Left ventricle myocardium superior (tissue), 1 donor: ENCODE measurements around the gene NLRP12. TPM values are rescaled to one million over a fixed set of nuclear protein-coding genes. Genes with fewer than 3 reads are reported as not detected.
A peak's percentile ranks its signal among the peaks of the same experiment; 100 is the strongest.
"Not testable (repeated sequence)": the region's sequence is repeated elsewhere in the genome, so short reads cannot be mapped to it uniquely, and the experiment has no call there.

ENCODE experiments used
- ATAC-seq: fragments of 200-7000 bp; cut with Tn5 transposase; one replicate; pipeline ENCODE4 v1.9.1; 2020; ENCODE audit warnings: mild to moderate bottlenecking, moderate library complexity
- DNase-seq: peaks from one replicate; pipeline ENCODE4 v3.0.0-alpha.2; 2020
- intact Hi-C: fragments of 100-400 bp; cut with micrococcal nuclease; formaldehyde crosslinking; loops from one replicate; pipeline ENCODE4 v1.11.0; 2022
- total RNA-seq: library from RNA; stranded (reverse); fragmentation: NEBNext Ultra II Directional; extraction: Animal tissue kit (Norgen Biotek cat#: 25700); gene quantifications from one replicate; pipeline ENCODE4 v1.2.1, GENCODE V29; 2021
- donor health status: DM: no; HTN: yes; CAD: no; lungs with severe emphysema.

NLRP12 gene
- total RNA-seq, 1 donor from 2014 or later: 0.22 TPM

DNA sequence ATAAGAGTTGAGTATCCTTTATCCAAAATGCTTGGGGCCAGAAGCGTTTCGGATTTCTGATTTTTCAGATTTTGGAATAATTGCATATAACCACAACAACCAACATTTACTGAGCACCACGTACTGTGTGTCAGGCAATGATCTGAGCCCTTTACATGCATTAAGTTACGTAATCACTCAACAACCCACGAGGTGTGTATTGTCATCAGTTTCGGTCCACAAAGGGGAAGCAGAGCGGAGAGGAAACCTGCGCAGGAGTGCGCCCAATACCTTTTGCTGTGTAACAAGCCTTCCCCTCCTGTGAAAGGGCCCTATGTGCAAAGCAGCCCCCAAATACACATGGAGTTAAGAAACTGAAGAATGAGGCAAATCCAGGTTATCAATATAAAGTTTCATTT, 20.7 kb upstream of the NLRP12 start:
- no peak for ATAC-seq
- no peak for DNase-seq
- intact Hi-C loops: loop anchor here (10.0 kb wide), 1 partner anchor 180 kb away; no protein-coding TSS in a partner anchor

DNA sequence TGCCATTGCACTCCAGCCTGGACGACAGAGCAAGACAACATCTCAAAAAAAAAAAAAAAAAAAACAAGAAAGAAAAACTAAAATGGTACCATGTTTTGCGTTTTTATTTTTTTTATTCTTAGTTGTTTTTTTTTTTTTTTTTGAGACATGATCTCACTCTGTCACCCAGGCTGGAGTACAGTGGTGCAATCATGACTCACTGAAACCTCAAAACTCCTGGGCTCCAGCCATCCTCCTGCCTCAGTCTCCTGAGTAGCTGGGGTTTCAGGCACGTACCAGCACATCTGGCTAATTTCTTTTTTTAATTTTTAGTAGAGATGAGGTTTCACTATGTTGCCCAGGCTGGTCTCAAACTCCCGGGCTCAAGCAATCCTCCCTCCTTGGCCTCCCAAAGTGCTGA, 16.8 kb upstream of the NLRP12 start:
- DNase-seq, ATAC-seq: not testable (repeated sequence)
- intact Hi-C loops: loop anchor here (10.0 kb wide), 1 partner anchor 184 kb away; no protein-coding TSS in a partner anchor

DNA sequence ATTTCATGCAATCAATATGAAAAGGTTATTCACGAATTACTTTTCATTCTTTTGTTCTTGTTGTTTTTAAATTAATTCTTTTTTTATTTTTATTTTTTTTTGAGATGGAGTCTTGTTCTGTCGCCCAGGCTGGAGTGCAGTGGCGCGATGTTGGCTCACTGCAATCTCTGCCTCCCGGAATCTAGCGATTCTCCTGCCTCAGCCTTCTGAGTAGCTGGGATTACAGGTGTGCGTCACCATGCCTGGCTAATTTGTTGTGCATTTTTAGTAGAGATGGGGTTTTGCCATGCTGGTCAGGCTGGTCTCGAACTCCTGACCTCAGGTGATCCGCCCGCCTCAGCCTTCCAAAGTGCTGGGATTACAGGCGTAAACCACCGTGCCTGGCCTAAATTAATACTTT, 16.1 kb upstream of the NLRP12 start:
- not testable (repeated sequence) for DNase-seq, ATAC-seq
- intact Hi-C loops: loop anchor here (10.0 kb wide), 1 partner anchor 185 kb away; no protein-coding TSS in a partner anchor

DNA sequence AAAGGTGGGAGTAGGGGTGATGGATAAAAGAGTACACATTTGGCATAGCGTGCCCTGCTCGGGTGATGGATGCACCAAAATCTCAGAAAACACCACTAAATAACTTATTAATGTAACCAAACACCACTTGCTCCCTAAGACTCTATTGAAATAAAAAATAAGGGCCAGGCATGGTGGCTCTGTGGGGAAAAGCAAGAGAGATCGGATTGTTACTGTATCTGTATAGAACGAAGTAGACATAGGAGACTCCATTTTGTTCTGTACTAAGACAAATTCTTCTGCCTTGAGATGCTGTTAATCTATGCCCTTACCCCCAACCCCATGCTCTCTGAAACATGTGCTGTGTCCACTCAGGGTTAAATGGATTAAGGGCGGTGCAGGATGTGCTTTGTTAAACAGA, 14.3 kb upstream of the NLRP12 start:
- intact Hi-C loops, ATAC-seq, DNase-seq: not testable (repeated sequence)

DNA sequence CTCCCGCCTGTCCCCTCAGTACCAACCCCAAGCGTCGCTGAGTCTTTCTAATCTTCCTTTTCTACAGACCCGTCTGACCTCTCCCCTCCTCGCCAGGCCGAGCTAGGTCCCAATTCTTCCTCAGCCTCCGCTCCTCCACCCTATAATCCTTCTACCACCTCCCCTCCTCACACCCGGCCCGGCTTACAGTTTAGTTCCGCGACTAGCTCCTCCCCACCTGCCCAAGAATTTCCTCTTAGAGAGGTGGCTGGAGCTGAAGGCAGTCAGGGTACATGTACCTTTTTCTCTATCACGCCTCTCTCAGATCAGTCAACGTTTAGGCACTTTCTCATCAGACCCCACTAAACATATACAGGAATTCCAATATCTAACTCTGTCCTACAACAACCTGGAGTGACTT, 8.7 kb upstream of the NLRP12 start:
- intact Hi-C loops, DNase-seq, ATAC-seq: not testable (repeated sequence)

DNA sequence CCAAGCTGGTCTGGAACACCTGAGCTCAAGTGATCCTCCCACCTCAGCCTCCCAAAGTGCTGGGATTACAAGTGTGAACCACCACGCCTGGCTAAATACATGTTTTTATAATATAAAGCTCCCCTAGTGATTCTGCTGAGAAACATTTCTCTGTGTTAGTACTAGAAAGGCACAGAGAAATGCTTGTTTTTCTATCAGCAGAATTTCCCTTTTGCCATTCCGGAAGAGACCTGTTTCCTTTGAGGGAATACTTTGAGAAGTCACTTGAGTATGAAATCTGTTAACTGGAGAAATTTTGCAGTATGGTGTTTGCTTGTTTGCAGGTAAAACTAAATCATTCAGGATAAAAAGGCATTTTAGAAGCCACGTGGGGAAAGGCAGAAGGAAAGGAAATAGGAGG, 4.4 kb upstream of the NLRP12 start:
- DNase-seq (no peak), ATAC-seq (no peak)
- intact Hi-C loops: no loop called here

DNA sequence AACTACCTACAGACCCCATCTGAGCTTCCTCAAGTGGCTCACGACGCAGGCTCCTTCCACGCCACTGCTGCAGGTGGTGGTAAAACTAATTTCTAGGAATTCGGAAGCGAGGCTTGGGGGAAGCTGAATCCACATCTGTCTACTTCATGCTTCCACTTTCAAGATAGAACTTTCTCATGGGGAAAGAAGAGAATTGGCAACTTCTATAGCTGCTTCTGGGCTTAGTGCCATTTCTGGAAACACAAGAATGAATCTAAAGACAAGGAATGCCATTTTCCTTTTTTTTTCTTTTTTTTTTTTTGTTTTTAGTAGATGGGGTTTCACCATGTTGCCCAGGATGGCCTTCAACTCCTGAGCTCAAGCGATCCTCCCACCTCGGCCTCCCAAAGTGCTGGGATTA, 2.8 kb upstream of the NLRP12 start:
- intact Hi-C loops: no loop called here
- DNase-seq: no peak
- ATAC-seq: no peak

DNA sequence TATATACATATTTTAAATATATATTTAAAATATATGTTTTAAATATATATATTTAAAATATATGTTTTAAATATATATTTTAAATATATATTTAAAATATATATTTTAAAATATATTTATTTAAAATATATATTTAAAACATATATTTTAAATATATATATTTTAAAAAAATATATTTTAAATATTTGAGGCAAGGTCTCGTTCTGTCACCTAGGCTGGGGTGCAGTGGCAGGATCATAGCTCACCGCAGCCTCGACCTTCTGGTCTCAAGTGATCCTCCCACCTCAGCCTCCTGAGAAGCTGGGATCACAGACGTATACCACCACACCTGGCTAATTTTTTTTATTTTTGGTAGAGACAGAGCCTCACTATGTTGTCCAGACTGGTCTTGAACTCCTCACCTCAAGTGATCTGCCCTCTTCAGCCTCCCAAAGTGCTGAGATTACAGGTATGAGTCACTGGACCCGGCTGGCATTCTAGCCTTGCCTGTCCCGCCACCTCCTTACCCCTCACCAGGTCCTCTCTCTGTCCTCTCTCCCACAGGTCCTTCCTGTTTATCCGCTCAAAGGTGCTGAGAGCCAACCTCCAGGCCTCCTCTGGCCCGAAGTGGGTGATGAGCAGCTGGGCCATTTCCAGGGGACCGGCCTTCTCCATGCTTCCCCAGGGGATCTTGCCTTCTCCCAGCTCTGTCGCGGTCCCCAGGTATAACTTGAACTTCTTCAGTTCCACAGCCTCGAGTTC, 564 bp downstream of the NLRP12 start:
- DNase-seq (no peak), ATAC-seq (no peak)
- intact Hi-C loops: no loop called here

DNA sequence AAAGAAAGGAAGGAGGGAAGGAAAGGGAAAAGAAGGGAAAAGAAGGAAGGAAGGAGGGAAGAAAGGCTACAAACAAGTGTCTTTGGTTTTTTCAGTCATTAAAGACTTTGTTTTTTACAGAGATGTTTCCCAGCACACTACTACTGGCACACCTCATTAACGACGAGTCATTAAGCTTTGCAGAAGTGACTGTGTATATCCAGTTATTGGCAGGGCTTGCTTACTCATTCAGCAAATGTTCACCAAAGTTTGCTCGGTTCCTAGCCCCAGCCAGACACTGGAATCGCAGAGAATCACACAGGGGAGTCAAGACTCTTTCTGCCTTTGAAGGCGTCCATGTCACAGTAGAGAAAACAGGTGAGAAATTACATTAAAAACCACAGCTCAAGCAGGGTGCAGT, 4.3 kb downstream of the NLRP12 start:
- no peak for DNase-seq
- ATAC-seq: no peak
- intact Hi-C loops: no loop called here

DNA sequence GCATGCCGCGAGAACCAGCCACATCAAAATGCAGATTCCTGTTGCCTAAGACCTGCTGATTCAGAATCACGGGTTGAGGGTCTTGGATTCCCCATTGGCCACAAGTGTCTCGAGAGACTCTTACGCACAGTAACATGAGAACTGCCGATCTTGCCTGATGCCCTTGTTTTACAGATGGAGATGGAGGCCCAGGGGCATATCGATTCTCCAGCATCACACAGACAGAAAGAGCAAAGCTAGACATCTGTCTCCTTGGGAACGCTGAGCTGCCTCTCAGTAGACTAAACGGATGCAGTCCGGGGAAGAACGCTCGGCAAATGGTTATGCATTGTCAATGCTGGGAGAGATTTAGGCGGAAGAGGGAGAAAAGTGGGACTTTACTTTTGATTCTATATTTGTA, 5.4 kb downstream of the NLRP12 start:
- intact Hi-C loops: no loop called here
- DNase-seq (no peak), ATAC-seq (no peak)

DNA sequence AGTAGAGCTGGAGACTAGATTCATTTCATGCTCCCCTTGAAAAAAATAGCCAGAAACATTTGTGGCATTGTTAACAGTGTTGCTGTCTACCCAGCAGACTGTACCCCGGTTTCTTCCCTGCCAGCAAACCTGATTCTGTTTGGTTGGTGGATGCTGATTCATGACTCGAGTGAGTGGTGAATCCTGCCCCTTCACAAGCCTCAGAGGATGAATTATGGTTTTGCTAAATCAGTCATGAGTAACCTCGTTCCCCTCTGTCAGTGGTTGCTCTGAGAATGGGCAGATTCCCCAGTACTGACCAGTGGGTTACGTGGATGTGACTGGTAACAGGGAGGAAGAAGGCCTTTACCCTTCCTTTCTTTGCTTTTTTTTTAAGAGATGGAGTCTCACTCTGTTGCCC, 10.1 kb downstream of the NLRP12 start:
- ATAC-seq: no peak
- intact Hi-C loops: no loop called here
- no peak for DNase-seq

DNA sequence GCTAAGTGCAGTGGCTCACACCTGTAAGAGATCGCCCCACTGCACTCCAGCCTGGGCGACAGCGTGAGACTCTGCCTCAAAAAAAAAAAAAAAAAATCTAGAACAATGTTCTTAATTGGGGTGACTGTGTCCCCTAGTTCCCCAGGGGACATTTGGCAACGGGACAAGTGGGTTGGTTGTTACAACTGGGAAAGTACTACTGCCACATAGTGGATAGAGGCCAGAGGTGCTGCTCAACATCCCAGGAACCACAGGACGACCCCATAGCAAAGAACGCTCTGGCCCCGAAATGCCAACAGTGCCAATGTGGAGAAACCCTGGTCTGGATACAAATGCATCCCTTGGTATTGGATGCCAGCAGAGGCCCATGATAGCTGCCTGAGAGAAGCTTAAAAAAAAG, 11.8 kb downstream of the NLRP12 start:
- DNase-seq (no peak), ATAC-seq (no peak)
- intact Hi-C loops: no loop called here

DNA sequence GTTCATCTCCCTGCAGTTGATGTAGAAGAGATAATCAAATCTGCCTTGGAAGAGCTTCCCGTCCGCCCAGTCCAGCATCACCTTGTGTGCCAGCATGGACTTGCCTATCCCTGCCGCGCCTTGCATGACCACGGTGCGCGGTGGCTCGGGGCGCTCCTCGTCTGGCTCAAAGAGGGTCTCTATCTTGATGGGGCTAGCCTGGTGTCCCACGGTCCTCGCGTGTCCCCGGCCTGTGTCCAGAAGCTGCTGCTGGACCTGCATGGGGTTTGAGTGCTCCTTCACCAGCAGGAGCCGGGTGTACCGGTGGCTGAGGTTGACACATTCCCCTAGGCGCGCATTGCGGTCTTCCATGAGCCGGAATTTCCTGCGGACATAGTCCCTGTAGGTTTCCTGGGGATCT, 13.2 kb downstream of the NLRP12 start:
- intact Hi-C loops: no loop called here
- DNase-seq: no peak
- no peak for ATAC-seq

DNA sequence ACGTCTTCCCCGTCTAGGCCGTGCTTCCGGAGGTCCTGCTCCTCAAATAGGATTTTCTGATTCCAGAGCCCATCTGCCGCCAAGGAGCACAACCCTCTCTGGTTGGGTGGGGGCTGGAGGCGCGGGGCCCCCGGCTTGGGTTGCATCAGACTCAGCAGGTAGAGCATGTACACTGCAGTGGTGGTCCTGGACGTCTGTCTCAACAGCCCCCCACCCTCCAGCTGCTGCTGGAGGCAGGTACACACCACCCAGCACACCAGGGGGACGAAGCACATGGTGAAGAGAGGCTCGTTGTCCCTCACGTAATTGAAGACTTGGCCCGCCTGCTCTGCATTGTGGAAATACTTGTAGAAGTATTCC, 13.9 kb downstream of the NLRP12 start:
- intact Hi-C loops: no loop called here
- no peak for DNase-seq

DNA sequence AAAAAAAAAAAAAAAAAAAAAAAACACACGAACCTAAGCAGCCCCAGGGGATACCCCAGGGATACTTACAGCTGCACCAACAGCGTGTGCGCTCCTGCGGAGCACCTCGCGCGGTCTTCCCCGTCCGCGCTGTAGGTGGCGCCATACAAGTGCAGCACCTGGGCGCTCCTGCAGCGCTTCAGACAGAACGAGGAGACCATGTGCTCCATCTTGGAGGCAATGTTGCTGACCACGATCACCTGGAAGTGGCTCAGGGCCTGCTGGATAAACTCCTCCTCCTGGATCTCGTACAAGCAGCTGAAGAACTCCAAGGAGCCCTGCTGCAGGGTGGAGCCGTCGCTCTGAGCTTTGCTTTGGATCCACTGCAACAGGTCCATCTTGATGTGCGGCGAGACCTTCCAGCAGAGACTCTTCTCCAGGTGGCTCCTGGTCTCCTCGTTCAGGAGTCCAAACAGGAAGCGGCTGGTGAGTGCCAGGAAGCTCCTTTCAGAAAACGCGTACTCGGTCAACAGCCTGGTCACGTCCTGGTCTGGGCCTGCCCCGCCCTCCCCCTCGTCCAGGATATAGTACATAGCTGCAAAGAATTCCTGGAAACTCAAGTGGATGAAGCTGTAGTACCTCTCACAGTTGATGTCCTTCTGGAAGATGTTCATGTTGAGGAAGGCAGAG, 14.5 kb downstream of the NLRP12 start:
- peak; percentile 25 for ATAC-seq
- intact Hi-C loops: no loop called here
- peak; percentile 34 for DNase-seq

More for the DNA sequence above, 13.9 kb downstream of the NLRP12 start:
- no peak for ATAC-seq

DNA sequence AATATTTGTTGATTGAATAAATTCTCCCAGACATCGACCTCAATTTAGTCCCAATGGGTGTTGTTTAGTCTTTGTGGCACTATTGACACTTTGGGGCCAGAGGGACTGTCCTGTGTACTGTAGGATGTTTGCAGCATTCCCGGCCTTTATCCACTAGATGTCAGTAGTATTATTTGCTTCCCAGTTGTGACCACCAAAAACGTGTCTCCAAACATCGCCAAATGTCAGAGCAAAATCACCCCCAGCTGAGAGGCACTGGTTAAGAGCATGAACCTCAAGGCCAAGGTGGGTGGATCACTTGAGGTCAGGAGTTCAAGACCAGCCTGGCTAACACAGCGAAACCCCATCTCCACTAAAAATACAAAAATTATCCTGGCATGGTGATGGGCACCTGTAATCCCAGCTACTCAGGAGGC, 15.4 kb downstream of the NLRP12 start:
- no peak for ATAC-seq
- DNase-seq: no peak
- intact Hi-C loops: no loop called here

DNA sequence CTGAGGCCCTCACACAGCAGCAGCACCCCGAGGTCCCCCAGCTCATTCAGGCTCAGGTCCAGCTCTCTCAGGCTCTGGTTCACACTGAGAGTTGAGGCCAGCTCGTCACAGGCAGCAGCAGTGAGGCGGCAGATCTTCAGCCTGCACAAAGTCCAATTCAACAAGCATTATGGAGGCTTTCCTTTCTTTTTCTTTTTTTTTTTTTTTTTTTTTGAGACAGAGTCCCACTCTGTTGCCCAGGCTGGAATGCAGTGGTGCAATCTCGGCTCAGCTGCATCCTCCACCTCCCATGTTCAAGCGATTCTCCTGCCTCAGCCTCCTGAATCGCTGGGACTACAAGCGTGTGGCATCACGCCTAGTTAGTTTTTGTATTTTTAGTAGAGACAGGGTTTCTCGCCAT, 22.9 kb downstream of the NLRP12 start:
- no peak for ATAC-seq

DNA sequence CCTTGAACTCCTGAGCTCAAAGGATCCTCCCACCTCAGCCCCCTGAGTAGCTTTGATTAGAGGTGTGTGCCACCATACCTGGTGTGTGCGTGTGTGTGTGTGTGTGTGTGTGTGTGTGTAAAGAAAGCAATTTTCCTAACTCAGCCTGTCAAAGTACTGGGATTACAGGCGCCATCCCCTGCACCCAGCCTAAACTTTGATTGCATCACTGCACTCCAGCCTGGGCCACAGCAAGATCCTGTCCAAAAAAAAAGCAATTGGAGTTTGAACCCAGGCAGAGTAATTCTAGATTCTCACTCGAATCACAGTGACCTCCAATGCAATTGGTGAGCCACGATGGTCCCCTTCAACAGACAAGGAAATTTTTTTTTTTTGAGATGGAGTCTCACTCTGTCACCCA, 29.1 kb downstream of the NLRP12 start:
- DNase-seq (no peak), ATAC-seq (no peak)
- intact Hi-C loops: no loop called here

More for the DNA sequence above, 22.9 kb downstream of the NLRP12 start:
- DNase-seq: no peak
- intact Hi-C loops: no loop called here

DNA sequence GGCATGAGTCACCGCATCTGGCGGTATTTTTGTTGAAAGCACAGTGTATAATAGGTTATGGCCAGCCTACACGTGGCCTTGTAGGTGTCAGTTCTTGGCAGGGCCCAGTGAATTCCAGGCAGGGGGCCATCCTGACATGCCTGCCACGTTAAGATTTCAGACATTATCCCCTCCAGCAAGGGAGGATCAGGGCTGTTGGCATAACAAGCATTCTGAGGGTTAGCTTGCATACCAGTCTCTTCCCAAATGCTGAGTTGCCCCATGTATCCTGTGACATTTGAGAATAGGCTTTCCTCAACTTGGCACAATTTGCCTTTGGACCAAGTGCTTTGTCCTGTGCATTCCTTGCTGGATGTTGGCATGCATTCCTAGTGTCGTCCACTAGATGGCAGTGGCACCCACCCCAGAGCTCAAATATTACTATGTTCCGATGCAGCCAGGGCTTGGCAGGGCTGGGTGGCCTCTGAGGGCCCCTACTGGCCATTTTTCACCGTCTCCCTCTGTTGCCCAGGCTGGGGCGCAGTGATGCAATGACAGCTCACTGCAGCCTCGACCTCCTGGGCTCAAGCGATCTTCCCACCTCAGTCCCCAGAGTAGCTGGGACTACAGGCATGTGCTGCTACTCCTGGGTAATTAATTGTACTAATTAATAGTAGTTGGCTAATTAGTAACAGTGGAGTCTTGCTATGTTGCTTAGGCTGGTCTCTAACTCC, 31.2 kb downstream of the NLRP12 start:
- peak; percentile 98 for ATAC-seq
- intact Hi-C loops: no loop called here
- DNase-seq: peak; percentile 86
